Measurements from ENCODE around the gene KCP. TPM values are rescaled to one million over a fixed set of nuclear protein-coding genes. Genes with fewer than 3 reads are reported as not detected.

Gene KCP
- total and polyA plus RNA-seq, 2 of the 13 experiments (the other 11 are each of a cell fraction or from before 2014, with no cell fraction given): 0.37 to 1.0 TPM

GRCh38 chr7:128879939-128880746, 30.4 kb downstream of the KCP start (continued):
- no peak for TF ChIP-seq IKZF5 (CRISPR knock-in tag; IDR thresholded peaks at IDR 0.05)
- TF ChIP-seq ESRRA (CRISPR knock-in tag; IDR thresholded peaks at IDR 0.05; ENCODE audit: low read depth): no peak
- TF ChIP-seq ZFP62 (CRISPR knock-in tag; IDR thresholded peaks at IDR 0.05): no peak
- TF ChIP-seq MAZ (IDR thresholded peaks at IDR 0.05; ENCODE audit: borderline replicate concordance, low read depth, low read length): no peak
- TF ChIP-seq MAZ (CRISPR knock-in tag; IDR thresholded peaks at IDR 0.05; ENCODE audit: low read depth): 0 out of 2 replicates have a peak, but pooled peaks have one; percentile 66
- TF ChIP-seq DR1 (CRISPR knock-in tag; IDR thresholded peaks at IDR 0.05): no peak
- TF ChIP-seq ZNF329 (CRISPR knock-in tag; IDR thresholded peaks at IDR 0.05; ENCODE audit: low read depth): no peak
- no peak for TF ChIP-seq ZFY (CRISPR knock-in tag; IDR thresholded peaks at IDR 0.05)
- TF ChIP-seq ZSCAN12 (CRISPR knock-in tag; IDR thresholded peaks at IDR 0.05): no peak
- TF ChIP-seq RFX1 (IDR thresholded peaks at IDR 0.05): no peak
- no peak for TF ChIP-seq ZNF652 (CRISPR knock-in tag; IDR thresholded peaks at IDR 0.05; ENCODE audit: borderline replicate concordance, low read depth)
- no peak for TF ChIP-seq ZBTB38 (CRISPR knock-in tag; IDR thresholded peaks at IDR 0.05)
- no peak for TF ChIP-seq NCOA2 (CRISPR knock-in tag; IDR thresholded peaks at IDR 0.05)
- no peak for TF ChIP-seq TP53 (CRISPR knock-in tag; conservative IDR thresholded peaks at IDR 0.05)
